Mesothelial cell of epicardium (in vitro differentiated cells): ENCODE measurements around the gene ZNF14. TPM values are rescaled to one million over a fixed set of nuclear protein-coding genes. Genes with fewer than 3 reads are reported as not detected.

Experiments
- DNase-seq, 2 experiments: peaks; one replicate each; pipeline ENCODE4 v3.0.0; 2021; ENCODE audit warnings: low spot score in 2 of 2; ENCODE audit not compliant: unreplicated experiment in 2 of 2
- H3K27ac Mint-ChIP-seq: 2 replicates; pipeline ENCODE4 v1.8.0; 2021; ENCODE audit warnings: mixed read lengths
- H3K27me3 Mint-ChIP-seq: 2 replicates; pipeline ENCODE4 v1.8.0; 2021; ENCODE audit warnings: low read depth, mixed read lengths
- H3K36me3 Mint-ChIP-seq: 2 replicates; pipeline ENCODE4 v1.8.0; 2021; ENCODE audit warnings: mixed read lengths
- H3K4me1 Mint-ChIP-seq: 2 replicates; pipeline ENCODE4 v1.8.0; 2021; ENCODE audit warnings: mixed read lengths
- H3K4me3 Mint-ChIP-seq: 2 replicates; pipeline ENCODE4 v1.8.0; 2021; ENCODE audit warnings: mild to moderate bottlenecking, moderate library complexity, mixed read lengths
- H3K9me3 Mint-ChIP-seq: 2 replicates; pipeline ENCODE4 v1.8.0; 2021; ENCODE audit warnings: mixed read lengths
- CTCF ChIP-seq: fragments of 200-600 bp; sonication (generic); IDR thresholded peaks from one replicate; pipeline ENCODE4 v1.5.0; 2021; ENCODE audit warnings: antibody characterized with exemption; ENCODE audit not compliant: unreplicated experiment
- total RNA-seq: library from RNA; stranded (reverse); gene quantifications from 3 replicates; pipeline ENCODE4 v1.2.1, GENCODE V29; 2021

ZNF14 gene
- total RNA-seq, 1 donor from 2014 or later, result 11.7 TPM

- H3K4me3 Mint-ChIP-seq, result no peak overlapping the region
- no peak for TF ChIP-seq CTCF
These were observed 18.9 kb upstream of the ZNF14 start for GRCh38 chr19:19751846-19752245.

GRCh38 chr19:19750842-19751790 is 18.2 kb upstream of the ZNF14 start:
- Mint-ChIP-seq H3K9me3 (peaks cover 4% of the 10 kb centered on the region), H3K27me3 (no peaks in the 10 kb centered on the region), H3K4me1 (no peaks in the 10 kb centered on the region), H3K4me3 (no peak overlapping the region), H3K36me3 (no peaks in the 10 kb centered on the region), H3K27ac (no peak overlapping the region)
- no peak for DNase-seq
- TF ChIP-seq CTCF, result no peak

More at GRCh38 chr19:19751846-19752245, 18.9 kb upstream of the ZNF14 start:
- DNase-seq, result no peak
- Mint-ChIP-seq H3K36me3 (no peaks in the 10 kb centered on the region), H3K27ac (no peak overlapping the region), H3K27me3 (no peaks in the 10 kb centered on the region), H3K4me1 (no peaks in the 10 kb centered on the region), H3K9me3 (peaks cover 4% of the 10 kb centered on the region)

GRCh38 chr19:19749908-19750841 is 17.3 kb upstream of the ZNF14 start:
- Mint-ChIP-seq H3K4me3 (no peak overlapping the region), H3K4me1 (no peaks in the 10 kb centered on the region), H3K36me3 (no peaks in the 10 kb centered on the region), H3K27ac (no peak overlapping the region), H3K9me3 (peaks cover 4% of the 10 kb centered on the region), H3K27me3 (no peaks in the 10 kb centered on the region)
- DNase-seq, result no peak
- TF ChIP-seq CTCF, result no peak

- no peak overlapping the region for H3K4me3 Mint-ChIP-seq
- DNase-seq, result no peak
- TF ChIP-seq CTCF, result no peak
- no peak overlapping the region for H3K27ac Mint-ChIP-seq
- H3K9me3 Mint-ChIP-seq, result peaks cover 4% of the 10 kb centered on the region
- no peaks in the 10 kb centered on the region for H3K36me3 Mint-ChIP-seq
- H3K4me1 Mint-ChIP-seq, result no peaks in the 10 kb centered on the region
- H3K27me3 Mint-ChIP-seq, result no peaks in the 10 kb centered on the region
These were observed 16.4 kb upstream of the ZNF14 start for GRCh38 chr19:19749117-19749907.

GRCh38 chr19:19748249-19748938 is 15.5 kb upstream of the ZNF14 start:
- no peaks in the 10 kb centered on the region for H3K27me3 Mint-ChIP-seq
- no peak overlapping the region for H3K27ac Mint-ChIP-seq
- TF ChIP-seq CTCF, result no peak
- no peak for DNase-seq
- no peak overlapping the region for H3K4me3 Mint-ChIP-seq
- H3K9me3 Mint-ChIP-seq, result peaks cover 4% of the 10 kb centered on the region
- H3K4me1 Mint-ChIP-seq, result no peaks in the 10 kb centered on the region
- H3K36me3 Mint-ChIP-seq, result no peaks in the 10 kb centered on the region
